ENCODE results near the gene MAN1C1. TPM values are rescaled to one million over a fixed set of nuclear protein-coding genes. Genes with fewer than 3 reads are reported as not detected.
A peak's percentile ranks its signal among the peaks of the same experiment; 100 is the strongest.

The MAN1C1 gene
- total RNA-seq, 1 experiment from 2014 or later: 0.11 TPM

DNA sequence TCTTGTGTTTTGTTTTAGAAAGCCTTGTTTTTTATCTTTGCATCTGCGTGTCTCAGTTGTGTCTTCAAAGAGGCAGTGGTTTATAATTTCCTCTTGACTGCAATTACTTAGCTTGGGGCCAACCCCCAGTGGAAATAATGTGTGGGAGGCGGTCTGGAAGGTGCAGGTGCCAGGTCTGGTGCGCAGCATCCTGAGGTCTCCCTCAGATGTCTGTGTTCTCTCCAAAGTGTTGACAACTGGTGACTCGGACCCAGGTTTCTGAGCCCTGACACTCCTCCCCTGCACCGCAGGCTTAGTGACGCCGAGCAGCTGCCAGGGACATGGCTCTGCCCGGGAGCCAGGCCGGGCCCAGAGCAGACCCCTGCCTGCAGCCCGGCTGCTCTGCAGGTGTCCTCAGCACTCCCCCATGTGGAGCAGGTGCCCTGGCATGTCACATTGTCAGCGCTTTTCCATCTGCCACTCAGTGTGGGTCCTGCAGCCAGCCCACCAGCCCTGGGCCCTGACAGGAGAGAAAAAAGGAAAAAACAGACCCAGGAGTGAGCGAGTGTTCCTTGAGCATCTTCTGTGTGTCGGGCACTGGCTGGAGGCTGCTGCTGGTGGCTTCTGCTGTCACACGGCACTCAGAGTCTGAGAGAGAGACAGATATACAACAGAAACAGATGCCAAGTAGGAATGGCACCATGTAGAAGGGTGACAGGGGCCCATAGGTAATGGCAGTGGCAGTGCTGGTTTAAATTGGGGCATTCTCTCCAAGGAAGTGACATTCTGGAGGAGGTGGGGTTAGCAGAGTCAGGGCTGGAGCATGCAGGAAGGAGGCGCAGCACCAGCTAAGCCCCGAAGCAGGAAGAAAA is 158.6 kb downstream of the MAN1C1 start:
- H3K4me2 ChIP-seq (ENCODE audit: low read length): no peak overlapping the region
- POLR2A ChIA-PET (ENCODE audit: unreplicated experiment): no interaction called here
- ATAC-seq: peak; percentile 12; the same call in 1 of the 2 replicates

DNA sequence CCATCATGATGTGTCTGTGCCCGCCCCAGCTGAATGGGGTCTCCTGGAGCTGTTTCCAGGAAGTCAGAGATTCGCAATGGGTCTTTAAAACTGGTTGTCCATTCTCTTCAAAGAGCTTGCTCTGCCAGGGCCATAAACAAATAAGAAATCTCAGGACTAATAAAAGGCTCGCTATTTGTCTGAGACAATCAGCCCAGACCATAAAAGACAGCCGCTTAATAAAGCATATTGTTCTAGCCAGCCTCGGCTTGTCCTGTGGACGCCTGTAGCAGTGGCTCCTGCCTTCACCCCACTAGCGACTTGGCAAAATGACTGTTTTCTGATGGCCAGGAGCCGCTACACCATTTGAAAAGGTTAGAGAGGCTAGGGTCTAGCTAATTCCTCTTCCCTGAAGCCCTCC is 162.8 kb downstream of the MAN1C1 start:
- no TSS peak for BruUV-seq (replicated peaks)
- Histone ChIP-seq H4K20me1 (ENCODE audit: low read length) (no peaks in the 10 kb centered on the region), H3K27ac (ENCODE audit: low read length) (no peak overlapping the region), H3K4me2 (ENCODE audit: low read length) (no peak overlapping the region), H3K9ac (ENCODE audit: low read length) (no peak overlapping the region), H3K79me2 (ENCODE audit: low read length) (no peaks in the 10 kb centered on the region), H3F3A (ENCODE audit: low read length, unreplicated experiment) (no peaks in the 10 kb centered on the region), H3K27me3 (ENCODE audit: low read length) (no peaks in the 10 kb centered on the region), H3K4me3 (ENCODE audit: low read length) (no peak overlapping the region), H3K36me3 (ENCODE audit: low read depth, low read length) (no peaks in the 10 kb centered on the region), H3K9me3 (ENCODE audit: low read length) (no peaks in the 10 kb centered on the region), H2AFZ (ENCODE audit: low read length) (no peak overlapping the region), H3K4me1 (ENCODE audit: insufficient read depth, low read length) (peaks cover 6% of the 10 kb centered on the region; the same call in 1 of the 2 replicates), H3K9me2 (replicated peaks; ENCODE audit: low read length) (no peaks in the 10 kb centered on the region)
- POLR2A ChIA-PET (ENCODE audit: unreplicated experiment): no interaction called here
- no peak for ATAC-seq
- TF ChIP-seq EZH2phosphoT487 (IDR thresholded peaks at IDR 0.05; ENCODE audit: borderline replicate concordance, low read length): no peak
- TF ChIP-seq EZH2 (IDR thresholded peaks at IDR 0.05; ENCODE audit: low read length, unreplicated experiment): no peak
- TF ChIP-seq, protein P1, sequence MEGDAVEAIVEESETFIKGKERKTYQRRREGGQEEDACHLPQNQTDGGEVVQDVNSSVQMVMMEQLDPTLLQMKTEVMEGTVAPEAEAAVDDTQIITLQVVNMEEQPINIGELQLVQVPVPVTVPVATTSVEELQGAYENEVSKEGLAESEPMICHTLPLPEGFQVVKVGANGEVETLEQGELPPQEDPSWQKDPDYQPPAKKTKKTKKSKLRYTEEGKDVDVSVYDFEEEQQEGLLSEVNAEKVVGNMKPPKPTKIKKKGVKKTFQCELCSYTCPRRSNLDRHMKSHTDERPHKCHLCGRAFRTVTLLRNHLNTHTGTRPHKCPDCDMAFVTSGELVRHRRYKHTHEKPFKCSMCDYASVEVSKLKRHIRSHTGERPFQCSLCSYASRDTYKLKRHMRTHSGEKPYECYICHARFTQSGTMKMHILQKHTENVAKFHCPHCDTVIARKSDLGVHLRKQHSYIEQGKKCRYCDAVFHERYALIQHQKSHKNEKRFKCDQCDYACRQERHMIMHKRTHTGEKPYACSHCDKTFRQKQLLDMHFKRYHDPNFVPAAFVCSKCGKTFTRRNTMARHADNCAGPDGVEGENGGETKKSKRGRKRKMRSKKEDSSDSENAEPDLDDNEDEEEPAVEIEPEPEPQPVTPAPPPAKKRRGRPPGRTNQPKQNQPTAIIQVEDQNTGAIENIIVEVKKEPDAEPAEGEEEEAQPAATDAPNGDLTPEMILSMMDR (conservative IDR thresholded peaks at IDR 0.05; ENCODE audit: low read depth, low read length): no peak
- CTCF ChIA-PET: no interaction called here
- intact Hi-C loops (cut with micrococcal nuclease): no loop called here
- DNase-seq: no peak

More for the DNA sequence above, 158.6 kb downstream of the MAN1C1 start:
- TF ChIP-seq EZH2phosphoT487 (IDR thresholded peaks at IDR 0.05; ENCODE audit: borderline replicate concordance, low read length) (no peak), EZH2 (IDR thresholded peaks at IDR 0.05; ENCODE audit: low read length, unreplicated experiment) (no peak)
- TF ChIP-seq, protein P1 (conservative IDR thresholded peaks at IDR 0.05; ENCODE audit: low read depth, low read length): no peak
- Histone ChIP-seq H4K20me1 (ENCODE audit: low read length) (no peaks in the 10 kb centered on the region), H3F3A (ENCODE audit: low read length, unreplicated experiment) (no peaks in the 10 kb centered on the region), H3K36me3 (ENCODE audit: low read depth, low read length) (no peaks in the 10 kb centered on the region), H3K9me2 (replicated peaks; ENCODE audit: low read length) (no peaks in the 10 kb centered on the region), H3K27ac (ENCODE audit: low read length) (no peak overlapping the region), H3K79me2 (ENCODE audit: low read length) (no peaks in the 10 kb centered on the region), H2AFZ (ENCODE audit: low read length) (no peak overlapping the region), H3K9ac (ENCODE audit: low read length) (no peak overlapping the region), H3K27me3 (ENCODE audit: low read length) (no peaks in the 10 kb centered on the region), H3K4me1 (ENCODE audit: insufficient read depth, low read length) (peaks cover 12% of the 10 kb centered on the region), H3K9me3 (ENCODE audit: low read length) (no peaks in the 10 kb centered on the region), H3K4me3 (ENCODE audit: low read length) (no peak overlapping the region)
- intact Hi-C loops (cut with micrococcal nuclease): no loop called here
- CTCF ChIA-PET: no interaction called here
- BruUV-seq (replicated peaks): no TSS peak
- no peak for DNase-seq

DNA sequence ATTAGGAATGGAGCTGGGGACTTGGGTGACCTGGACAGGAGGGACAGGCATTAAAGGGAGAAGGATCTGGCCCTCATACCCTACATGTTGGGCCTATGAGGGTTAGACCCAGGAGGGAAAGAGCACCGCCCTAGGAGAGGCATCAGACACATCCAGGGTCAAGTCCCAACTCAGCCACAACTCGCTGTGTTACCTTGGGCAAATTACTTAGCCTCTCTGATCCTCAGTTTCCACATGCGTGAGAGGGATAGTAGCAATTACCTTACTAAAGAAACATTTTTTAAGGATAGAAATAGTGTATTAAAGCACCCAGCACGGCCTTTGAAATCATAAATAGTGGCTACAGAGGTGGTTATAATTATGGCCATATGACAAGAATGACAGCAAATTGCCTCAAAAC is 163.3 kb downstream of the MAN1C1 start:
- TF ChIP-seq, protein P1 (conservative IDR thresholded peaks at IDR 0.05; ENCODE audit: low read depth, low read length): no peak
- no peak for TF ChIP-seq EZH2phosphoT487 (IDR thresholded peaks at IDR 0.05; ENCODE audit: borderline replicate concordance, low read length)

More for the DNA sequence above, 163.3 kb downstream of the MAN1C1 start:
- ATAC-seq (no peak), DNase-seq (no peak)
- Histone ChIP-seq H3K9ac (ENCODE audit: low read length) (no peak overlapping the region), H3K4me1 (ENCODE audit: insufficient read depth, low read length) (peaks cover 6% of the 10 kb centered on the region; the same call in 1 of the 2 replicates), H3K79me2 (ENCODE audit: low read length) (no peaks in the 10 kb centered on the region), H3K27ac (ENCODE audit: low read length) (no peak overlapping the region), H3K27me3 (ENCODE audit: low read length) (no peaks in the 10 kb centered on the region), H3K9me3 (ENCODE audit: low read length) (no peaks in the 10 kb centered on the region), H4K20me1 (ENCODE audit: low read length) (no peaks in the 10 kb centered on the region), H3K4me3 (ENCODE audit: low read length) (no peak overlapping the region), H3K9me2 (replicated peaks; ENCODE audit: low read length) (no peaks in the 10 kb centered on the region), H3K4me2 (ENCODE audit: low read length) (no peak overlapping the region), H3K36me3 (ENCODE audit: low read depth, low read length) (no peaks in the 10 kb centered on the region), H2AFZ (ENCODE audit: low read length) (no peak overlapping the region), H3F3A (ENCODE audit: low read length, unreplicated experiment) (no peaks in the 10 kb centered on the region)
- ChIA-PET POLR2A (ENCODE audit: unreplicated experiment) (no interaction called here), CTCF (interaction anchor here (1.1 kb wide), 1 partner anchor 171 kb away, joined by 3 read pairs; no protein-coding TSS in a partner anchor)
- BruUV-seq (replicated peaks): no TSS peak
- intact Hi-C loops (cut with micrococcal nuclease): no loop called here
